ENCODE measurements around the gene ZNF195.
"Not testable (repeated sequence)": the region's sequence is repeated elsewhere in the genome, so short reads cannot be mapped to it uniquely, and the experiment has no call there.

Gene ZNF195

DNA sequence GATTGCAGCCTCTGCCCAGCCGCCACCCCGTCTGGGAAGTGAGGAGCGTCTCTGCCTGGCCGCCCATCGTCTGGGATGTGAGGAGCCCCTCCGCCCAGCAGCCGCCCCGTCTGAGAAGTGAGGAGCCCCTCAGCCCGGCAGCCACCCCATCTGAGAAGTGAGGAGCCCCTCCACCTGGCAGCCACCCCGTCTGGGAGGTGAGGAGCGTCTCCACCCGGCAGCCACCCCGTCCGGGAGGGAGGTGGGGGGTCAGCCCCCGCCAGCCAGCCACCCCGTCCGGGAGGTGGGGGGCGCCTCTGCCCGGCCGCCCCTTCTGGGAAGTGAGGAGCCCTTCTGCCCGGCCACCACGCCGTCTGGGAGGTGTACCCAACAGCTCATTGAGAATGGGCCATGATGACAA, 18.3 kb upstream of the ZNF195 start:
- not testable (repeated sequence) for H2AFZ ChIP-seq (ENCODE audit: low read depth, low read length); H3K14ac ChIP-seq (ENCODE audit: low read length in 2 of 2); H2BK15ac ChIP-seq (ENCODE audit: low read depth, poor library complexity, severe bottlenecking); H3K9ac ChIP-seq (ENCODE audit: low read length); H3K4me1 ChIP-seq (ENCODE audit: control insufficient read depth, insufficient read depth, low read depth, low read length); H3K4ac ChIP-seq (ENCODE audit: low read depth in 1 of 2, low read length in 2 of 2); H3K36me3 ChIP-seq (ENCODE audit: control insufficient read depth in 1 of 2, insufficient read depth in 2 of 2, low read depth in 1 of 2, low read length in 2 of 2); H3K9me3 ChIP-seq (ENCODE audit: control insufficient read depth, low read length); DNase-seq; H2BK12ac ChIP-seq (ENCODE audit: low read length in 2 of 2); H2BK5ac ChIP-seq (ENCODE audit: low read depth, low read length, poor library complexity, severe bottlenecking); H2AK5ac ChIP-seq (ENCODE audit: low read length, severe bottlenecking); H3K4me2 ChIP-seq (ENCODE audit: low read length, poor library complexity, severe bottlenecking); H2BK120ac ChIP-seq (ENCODE audit: low read depth, low read length); H3K27me3 ChIP-seq (ENCODE audit: control insufficient read depth in 1 of 2, insufficient read depth in 1 of 2, low read length in 2 of 2); H3K23ac ChIP-seq (ENCODE audit: low read length in 2 of 2); H3K4me3 ChIP-seq (ENCODE audit: insufficient read depth in 1 of 2, low read depth in 1 of 2, low read length in 2 of 2); H3K18ac ChIP-seq (ENCODE audit: low read depth in 1 of 2, low read length in 2 of 2); H3K79me1 ChIP-seq (replicated peaks; ENCODE audit: low read length, poor library complexity, severe bottlenecking); H4K91ac ChIP-seq (ENCODE audit: low read length); H3K27ac ChIP-seq (ENCODE audit: low read length, poor library complexity, severe bottlenecking); H4K8ac ChIP-seq (ENCODE audit: low read length)
- 94% methylated on average over 23 of the region's 23 CpGs for WGBS

DNA sequence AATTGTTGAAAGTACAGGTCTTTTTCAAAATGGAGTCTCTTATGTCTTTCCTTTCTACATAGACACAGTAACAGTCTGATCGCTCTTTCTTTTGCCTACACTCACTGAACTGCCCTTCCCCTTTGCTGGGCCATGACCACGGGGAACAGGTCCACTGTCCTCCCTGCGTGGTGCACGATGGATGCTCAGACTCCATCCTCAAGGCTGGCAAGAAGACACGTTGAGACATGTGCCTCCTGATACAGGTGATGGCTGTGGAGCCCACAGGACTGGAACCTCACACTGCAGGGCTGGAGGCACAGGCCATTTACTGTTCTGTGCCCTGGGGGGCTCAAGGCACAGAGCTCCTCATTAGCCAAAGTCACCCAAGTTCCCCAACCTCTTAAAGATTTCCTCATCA, 16.5 kb upstream of the ZNF195 start:
- not testable (repeated sequence) for H3K36me3 ChIP-seq (ENCODE audit: control insufficient read depth in 1 of 2, insufficient read depth in 2 of 2, low read depth in 1 of 2, low read length in 2 of 2); H2BK120ac ChIP-seq (ENCODE audit: low read depth, low read length); H2BK15ac ChIP-seq (ENCODE audit: low read depth, poor library complexity, severe bottlenecking); H3K79me1 ChIP-seq (replicated peaks; ENCODE audit: low read length, poor library complexity, severe bottlenecking); H3K4me2 ChIP-seq (ENCODE audit: low read length, poor library complexity, severe bottlenecking); H3K9ac ChIP-seq (ENCODE audit: low read length); H3K14ac ChIP-seq (ENCODE audit: low read length in 2 of 2); H2BK12ac ChIP-seq (ENCODE audit: low read length in 2 of 2); H3K27me3 ChIP-seq (ENCODE audit: control insufficient read depth in 1 of 2, insufficient read depth in 1 of 2, low read length in 2 of 2); H4K8ac ChIP-seq (ENCODE audit: low read length); H3K27ac ChIP-seq (ENCODE audit: low read length, poor library complexity, severe bottlenecking); H3K4me3 ChIP-seq (ENCODE audit: insufficient read depth in 1 of 2, low read depth in 1 of 2, low read length in 2 of 2); DNase-seq; H2AFZ ChIP-seq (ENCODE audit: low read depth, low read length); H2AK5ac ChIP-seq (ENCODE audit: low read length, severe bottlenecking); H2BK5ac ChIP-seq (ENCODE audit: low read depth, low read length, poor library complexity, severe bottlenecking); H3K9me3 ChIP-seq (ENCODE audit: control insufficient read depth, low read length); H3K4me1 ChIP-seq (ENCODE audit: control insufficient read depth, insufficient read depth, low read depth, low read length); H3K4ac ChIP-seq (ENCODE audit: low read depth in 1 of 2, low read length in 2 of 2); H3K18ac ChIP-seq (ENCODE audit: low read depth in 1 of 2, low read length in 2 of 2); H3K23ac ChIP-seq (ENCODE audit: low read length in 2 of 2); H4K91ac ChIP-seq (ENCODE audit: low read length)
- WGBS = 87% methylated on average over 5 of the region's 5 CpGs

GRCh38 chr11:3394956-3395355, 16.0 kb upstream of the ZNF195 start:
- not testable (repeated sequence) for H3K14ac ChIP-seq (ENCODE audit: low read length in 2 of 2); H2AFZ ChIP-seq (ENCODE audit: low read depth, low read length); H3K27me3 ChIP-seq (ENCODE audit: control insufficient read depth in 1 of 2, insufficient read depth in 1 of 2, low read length in 2 of 2); H4K91ac ChIP-seq (ENCODE audit: low read length); H3K27ac ChIP-seq (ENCODE audit: low read length, poor library complexity, severe bottlenecking); H3K79me1 ChIP-seq (replicated peaks; ENCODE audit: low read length, poor library complexity, severe bottlenecking); H2BK5ac ChIP-seq (ENCODE audit: low read depth, low read length, poor library complexity, severe bottlenecking); H3K4ac ChIP-seq (ENCODE audit: low read depth in 1 of 2, low read length in 2 of 2); H2BK15ac ChIP-seq (ENCODE audit: low read depth, poor library complexity, severe bottlenecking); H4K8ac ChIP-seq (ENCODE audit: low read length); H3K4me3 ChIP-seq (ENCODE audit: insufficient read depth in 1 of 2, low read depth in 1 of 2, low read length in 2 of 2); H3K4me1 ChIP-seq (ENCODE audit: control insufficient read depth, insufficient read depth, low read depth, low read length); H3K9ac ChIP-seq (ENCODE audit: low read length); H2BK12ac ChIP-seq (ENCODE audit: low read length in 2 of 2); H2AK5ac ChIP-seq (ENCODE audit: low read length, severe bottlenecking); H2BK120ac ChIP-seq (ENCODE audit: low read depth, low read length); H3K4me2 ChIP-seq (ENCODE audit: low read length, poor library complexity, severe bottlenecking); DNase-seq; H3K9me3 ChIP-seq (ENCODE audit: control insufficient read depth, low read length); H3K36me3 ChIP-seq (ENCODE audit: control insufficient read depth in 1 of 2, insufficient read depth in 2 of 2, low read depth in 1 of 2, low read length in 2 of 2); H3K18ac ChIP-seq (ENCODE audit: low read depth in 1 of 2, low read length in 2 of 2); H3K23ac ChIP-seq (ENCODE audit: low read length in 2 of 2)
- WGBS = 84% methylated on average over 9 of the region's 10 CpGs

DNA sequence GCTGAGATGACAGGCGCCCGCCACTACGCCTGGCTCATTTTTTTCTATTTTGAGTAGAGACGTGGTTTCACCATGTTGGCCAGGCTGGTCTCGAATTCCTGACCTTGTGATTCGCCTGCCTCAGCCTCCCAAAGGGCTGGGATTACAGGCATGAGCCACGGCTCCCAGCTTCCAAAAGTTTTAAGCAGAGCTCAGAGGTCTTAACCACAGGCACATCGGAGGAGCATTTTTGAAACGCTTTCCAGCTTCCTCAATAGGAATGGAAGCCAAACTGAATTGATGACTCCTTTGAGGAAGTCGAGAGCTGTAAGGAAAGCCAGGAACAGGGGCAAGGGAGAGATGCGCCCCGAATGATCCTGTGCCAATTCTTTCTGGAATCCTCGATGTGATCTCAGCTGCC, 14.5 kb upstream of the ZNF195 start:
- H2AFZ ChIP-seq (ENCODE audit: low read depth, low read length); H3K14ac ChIP-seq (ENCODE audit: low read length in 2 of 2); H3K4me3 ChIP-seq (ENCODE audit: insufficient read depth in 1 of 2, low read depth in 1 of 2, low read length in 2 of 2); H3K18ac ChIP-seq (ENCODE audit: low read depth in 1 of 2, low read length in 2 of 2); H3K79me1 ChIP-seq (replicated peaks; ENCODE audit: low read length, poor library complexity, severe bottlenecking); H3K4me1 ChIP-seq (ENCODE audit: control insufficient read depth, insufficient read depth, low read depth, low read length); H3K36me3 ChIP-seq (ENCODE audit: control insufficient read depth in 1 of 2, insufficient read depth in 2 of 2, low read depth in 1 of 2, low read length in 2 of 2); H3K23ac ChIP-seq (ENCODE audit: low read length in 2 of 2); H3K4me2 ChIP-seq (ENCODE audit: low read length, poor library complexity, severe bottlenecking); H2BK5ac ChIP-seq (ENCODE audit: low read depth, low read length, poor library complexity, severe bottlenecking); DNase-seq; H3K9ac ChIP-seq (ENCODE audit: low read length); H3K9me3 ChIP-seq (ENCODE audit: control insufficient read depth, low read length); H2BK120ac ChIP-seq (ENCODE audit: low read depth, low read length); H3K27me3 ChIP-seq (ENCODE audit: control insufficient read depth in 1 of 2, insufficient read depth in 1 of 2, low read length in 2 of 2); H2BK15ac ChIP-seq (ENCODE audit: low read depth, poor library complexity, severe bottlenecking); H4K8ac ChIP-seq (ENCODE audit: low read length); H2BK12ac ChIP-seq (ENCODE audit: low read length in 2 of 2); H3K4ac ChIP-seq (ENCODE audit: low read depth in 1 of 2, low read length in 2 of 2); H2AK5ac ChIP-seq (ENCODE audit: low read length, severe bottlenecking); H3K27ac ChIP-seq (ENCODE audit: low read length, poor library complexity, severe bottlenecking); H4K91ac ChIP-seq (ENCODE audit: low read length): not testable (repeated sequence)
- WGBS = 81% methylated on average over 11 of the region's 13 CpGs

Measured in mesenchymal stem cell (in vitro differentiated cells and primary cell).